ENCODE measurements around the gene DYNLRB2.

The DYNLRB2 gene

GRCh38 chr16:80585764-80586163, 45.0 kb downstream of the DYNLRB2 start:
- Histone ChIP-seq H3K79me1 (replicated peaks; ENCODE audit: low read length, poor library complexity, severe bottlenecking) (no peaks in the 10 kb centered on the region), H3K4me3 (ENCODE audit: insufficient read depth in 1 of 2, low read depth in 1 of 2, low read length in 2 of 2) (no peak overlapping the region), H2BK12ac (ENCODE audit: low read length in 2 of 2) (no peak overlapping the region), H3K14ac (ENCODE audit: low read length in 2 of 2) (no peak overlapping the region), H3K4ac (ENCODE audit: low read depth in 1 of 2, low read length in 2 of 2) (no peak overlapping the region), H3K18ac (ENCODE audit: low read depth in 1 of 2, low read length in 2 of 2) (no peak overlapping the region), H3K36me3 (ENCODE audit: control insufficient read depth in 1 of 2, insufficient read depth in 2 of 2, low read depth in 1 of 2, low read length in 2 of 2) (no peaks in the 10 kb centered on the region), H3K27me3 (ENCODE audit: control insufficient read depth in 1 of 2, insufficient read depth in 1 of 2, low read length in 2 of 2) (no peaks in the 10 kb centered on the region), H2BK5ac (ENCODE audit: low read depth, low read length, poor library complexity, severe bottlenecking) (no peak overlapping the region), H3K27ac (ENCODE audit: low read length, poor library complexity, severe bottlenecking) (no peak overlapping the region), H3K9ac (ENCODE audit: low read length) (no peak overlapping the region), H4K91ac (ENCODE audit: low read length) (no peak overlapping the region), H2BK120ac (ENCODE audit: low read depth, low read length) (no peak overlapping the region), H2BK15ac (ENCODE audit: low read depth, poor library complexity, severe bottlenecking) (no peak overlapping the region), H3K4me1 (ENCODE audit: control insufficient read depth, insufficient read depth, low read depth, low read length) (no peaks in the 10 kb centered on the region), H3K23ac (ENCODE audit: low read length in 2 of 2) (no peak overlapping the region), H4K8ac (ENCODE audit: low read length) (no peak overlapping the region), H3K4me2 (ENCODE audit: low read length, poor library complexity, severe bottlenecking) (no peak overlapping the region), H2AFZ (ENCODE audit: low read depth, low read length) (no peak overlapping the region), H2AK5ac (ENCODE audit: low read length, severe bottlenecking) (no peak overlapping the region), H3K9me3 (ENCODE audit: control insufficient read depth, low read length) (no peaks in the 10 kb centered on the region)
- no peak for DNase-seq
- WGBS: 72% methylated on average over 4 of the region's 4 CpGs

DNA sequence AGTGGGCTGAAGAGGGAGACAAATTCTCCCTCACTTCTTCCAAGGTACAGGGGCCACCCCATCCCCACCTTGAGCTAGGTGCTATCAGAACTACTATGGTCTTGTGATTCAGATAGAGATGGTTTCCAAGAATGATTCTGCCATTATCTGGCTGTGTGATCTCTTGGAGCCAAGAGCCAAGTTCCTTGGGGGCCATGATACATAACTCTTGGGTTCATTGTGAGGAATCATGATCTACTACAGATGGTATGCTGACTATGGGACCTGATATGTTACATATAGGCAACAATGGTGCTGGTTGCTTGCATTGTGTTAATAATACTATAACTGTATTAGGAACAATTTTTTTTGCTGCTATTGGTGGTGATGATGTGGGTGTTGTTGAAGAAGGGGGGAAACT, 45.7 kb downstream of the DYNLRB2 start:
- no peak overlapping the region for H3K14ac ChIP-seq (ENCODE audit: low read length in 2 of 2)
- no peak overlapping the region for H4K8ac ChIP-seq (ENCODE audit: low read length)
- no peak overlapping the region for H3K23ac ChIP-seq (ENCODE audit: low read length in 2 of 2)
- no peak overlapping the region for H3K9ac ChIP-seq (ENCODE audit: low read length)
- no peaks in the 10 kb centered on the region for H3K79me1 ChIP-seq (replicated peaks; ENCODE audit: low read length, poor library complexity, severe bottlenecking)
- H3K36me3 ChIP-seq (ENCODE audit: control insufficient read depth in 1 of 2, insufficient read depth in 2 of 2, low read depth in 1 of 2, low read length in 2 of 2): no peaks in the 10 kb centered on the region
- H2AFZ ChIP-seq (ENCODE audit: low read depth, low read length): no peak overlapping the region
- H3K4me3 ChIP-seq (ENCODE audit: insufficient read depth in 1 of 2, low read depth in 1 of 2, low read length in 2 of 2): no peak overlapping the region
- H2BK5ac ChIP-seq (ENCODE audit: low read depth, low read length, poor library complexity, severe bottlenecking): no peak overlapping the region
- no peak overlapping the region for H4K91ac ChIP-seq (ENCODE audit: low read length)
- no peak overlapping the region for H3K4me2 ChIP-seq (ENCODE audit: low read length, poor library complexity, severe bottlenecking)
- DNase-seq: no peak
- H2AK5ac ChIP-seq (ENCODE audit: low read length, severe bottlenecking): no peak overlapping the region
- no peaks in the 10 kb centered on the region for H3K9me3 ChIP-seq (ENCODE audit: control insufficient read depth, low read length)
- H3K27me3 ChIP-seq (ENCODE audit: control insufficient read depth in 1 of 2, insufficient read depth in 1 of 2, low read length in 2 of 2): no peaks in the 10 kb centered on the region
- no peak overlapping the region for H3K18ac ChIP-seq (ENCODE audit: low read depth in 1 of 2, low read length in 2 of 2)
- H3K4ac ChIP-seq (ENCODE audit: low read depth in 1 of 2, low read length in 2 of 2): no peak overlapping the region
- no peak overlapping the region for H2BK15ac ChIP-seq (ENCODE audit: low read depth, poor library complexity, severe bottlenecking)
- no peak overlapping the region for H3K27ac ChIP-seq (ENCODE audit: low read length, poor library complexity, severe bottlenecking)
- no peak overlapping the region for H2BK120ac ChIP-seq (ENCODE audit: low read depth, low read length)
- no peak overlapping the region for H2BK12ac ChIP-seq (ENCODE audit: low read length in 2 of 2)
- no peaks in the 10 kb centered on the region for H3K4me1 ChIP-seq (ENCODE audit: control insufficient read depth, insufficient read depth, low read depth, low read length)

DNA sequence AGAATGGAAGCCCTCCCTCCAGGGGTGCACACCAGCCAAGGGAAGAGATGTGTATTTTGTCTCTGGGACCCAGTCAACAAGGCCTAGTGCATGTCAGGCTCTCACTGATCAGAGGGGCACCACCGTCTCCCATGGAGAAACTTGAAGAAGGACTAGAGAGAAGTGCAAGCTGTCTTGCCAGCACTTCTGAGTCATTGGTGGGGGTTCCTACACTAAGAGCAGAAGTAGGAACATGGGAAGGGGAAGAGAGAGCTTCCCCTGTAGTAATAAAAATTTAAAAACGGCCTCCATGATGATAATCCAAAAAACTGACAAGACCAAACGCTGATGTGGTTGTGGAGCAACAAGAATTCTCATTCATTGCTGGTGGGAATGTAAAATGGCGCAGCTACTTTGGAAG, 46.3 kb downstream of the DYNLRB2 start:
- no peak overlapping the region for H2BK15ac ChIP-seq (ENCODE audit: low read depth, poor library complexity, severe bottlenecking)
- H3K9ac ChIP-seq (ENCODE audit: low read length): no peak overlapping the region
- H3K9me3 ChIP-seq (ENCODE audit: control insufficient read depth, low read length): no peaks in the 10 kb centered on the region
- no peak overlapping the region for H3K14ac ChIP-seq (ENCODE audit: low read length in 2 of 2)
- no peak overlapping the region for H3K4ac ChIP-seq (ENCODE audit: low read depth in 1 of 2, low read length in 2 of 2)
- no peak for DNase-seq
- H3K36me3 ChIP-seq (ENCODE audit: control insufficient read depth in 1 of 2, insufficient read depth in 2 of 2, low read depth in 1 of 2, low read length in 2 of 2): no peaks in the 10 kb centered on the region
- no peak overlapping the region for H3K27ac ChIP-seq (ENCODE audit: low read length, poor library complexity, severe bottlenecking)
- no peak overlapping the region for H3K4me3 ChIP-seq (ENCODE audit: insufficient read depth in 1 of 2, low read depth in 1 of 2, low read length in 2 of 2)
- no peak overlapping the region for H2BK12ac ChIP-seq (ENCODE audit: low read length in 2 of 2)
- H3K4me1 ChIP-seq (ENCODE audit: control insufficient read depth, insufficient read depth, low read depth, low read length): no peaks in the 10 kb centered on the region
- H2BK120ac ChIP-seq (ENCODE audit: low read depth, low read length): no peak overlapping the region
- H3K4me2 ChIP-seq (ENCODE audit: low read length, poor library complexity, severe bottlenecking): no peak overlapping the region
- H2BK5ac ChIP-seq (ENCODE audit: low read depth, low read length, poor library complexity, severe bottlenecking): no peak overlapping the region
- H3K27me3 ChIP-seq (ENCODE audit: control insufficient read depth in 1 of 2, insufficient read depth in 1 of 2, low read length in 2 of 2): no peaks in the 10 kb centered on the region
- H4K91ac ChIP-seq (ENCODE audit: low read length): no peak overlapping the region
- H2AFZ ChIP-seq (ENCODE audit: low read depth, low read length): no peak overlapping the region
- 86% methylated on average over 3 of the region's 4 CpGs for WGBS
- H4K8ac ChIP-seq (ENCODE audit: low read length): no peak overlapping the region
- H3K23ac ChIP-seq (ENCODE audit: low read length in 2 of 2): no peak overlapping the region
- no peak overlapping the region for H2AK5ac ChIP-seq (ENCODE audit: low read length, severe bottlenecking)
- H3K18ac ChIP-seq (ENCODE audit: low read depth in 1 of 2, low read length in 2 of 2): no peak overlapping the region
- H3K79me1 ChIP-seq (replicated peaks; ENCODE audit: low read length, poor library complexity, severe bottlenecking): no peaks in the 10 kb centered on the region

GRCh38 chr16:80591071-80591915, 50.5 kb downstream of the DYNLRB2 start:
- Histone ChIP-seq H3K4ac (ENCODE audit: low read depth in 1 of 2, low read length in 2 of 2) (no peak overlapping the region), H3K27me3 (ENCODE audit: control insufficient read depth in 1 of 2, insufficient read depth in 1 of 2, low read length in 2 of 2) (no peaks in the 10 kb centered on the region), H3K4me2 (ENCODE audit: low read length, poor library complexity, severe bottlenecking) (no peak overlapping the region), H2BK15ac (ENCODE audit: low read depth, poor library complexity, severe bottlenecking) (no peak overlapping the region), H3K14ac (ENCODE audit: low read length in 2 of 2) (no peak overlapping the region), H3K9me3 (ENCODE audit: control insufficient read depth, low read length) (no peaks in the 10 kb centered on the region), H4K8ac (ENCODE audit: low read length) (no peak overlapping the region), H2AK5ac (ENCODE audit: low read length, severe bottlenecking) (no peak overlapping the region), H2AFZ (ENCODE audit: low read depth, low read length) (no peak overlapping the region), H3K27ac (ENCODE audit: low read length, poor library complexity, severe bottlenecking) (no peak overlapping the region), H3K4me3 (ENCODE audit: insufficient read depth in 1 of 2, low read depth in 1 of 2, low read length in 2 of 2) (no peak overlapping the region), H4K91ac (ENCODE audit: low read length) (no peak overlapping the region), H3K18ac (ENCODE audit: low read depth in 1 of 2, low read length in 2 of 2) (no peak overlapping the region), H2BK120ac (ENCODE audit: low read depth, low read length) (no peak overlapping the region), H2BK5ac (ENCODE audit: low read depth, low read length, poor library complexity, severe bottlenecking) (no peak overlapping the region), H3K4me1 (ENCODE audit: control insufficient read depth, insufficient read depth, low read depth, low read length) (no peaks in the 10 kb centered on the region), H3K36me3 (ENCODE audit: control insufficient read depth in 1 of 2, insufficient read depth in 2 of 2, low read depth in 1 of 2, low read length in 2 of 2) (no peaks in the 10 kb centered on the region), H3K9ac (ENCODE audit: low read length) (no peak overlapping the region), H3K23ac (ENCODE audit: low read length in 2 of 2) (no peak overlapping the region), H3K79me1 (replicated peaks; ENCODE audit: low read length, poor library complexity, severe bottlenecking) (no peaks in the 10 kb centered on the region), H2BK12ac (ENCODE audit: low read length in 2 of 2) (no peak overlapping the region)
- 78% methylated on average over 6 of the region's 7 CpGs for WGBS
- DNase-seq: no peak

Data from mesenchymal stem cell (in vitro differentiated cells and primary cell).